ENCODE data around the gene IGF2BP2. TPM values are rescaled to one million over a fixed set of nuclear protein-coding genes. Genes with fewer than 3 reads are reported as not detected.

Gene IGF2BP2
- total and polyA plus RNA-seq, 2 of the 13 experiments (the other 11 are each of a cell fraction or from before 2014, with no cell fraction given): 6.5 to 46.0 TPM

- TF ChIP-seq NFAT5 (CRISPR knock-in tag; IDR thresholded peaks at IDR 0.05) (no peak), MYPOP (CRISPR knock-in tag; IDR thresholded peaks at IDR 0.05) (no peak), RFXAP (CRISPR knock-in tag; IDR thresholded peaks at IDR 0.05; ENCODE audit: borderline replicate concordance) (no peak), TMF1 (CRISPR knock-in tag; IDR thresholded peaks at IDR 0.05; ENCODE audit: low read depth) (no peak), KMT2B (CRISPR knock-in tag; IDR thresholded peaks at IDR 0.05) (no peak)
These were observed 42.2 kb upstream of the IGF2BP2 start (continued) for GRCh38 chr3:185866995-185867394.

- no peak overlapping the region for H3K27ac ChIP-seq (ENCODE audit: extremely low read length, insufficient read depth, low read length)
- no peak overlapping the region for H3K9ac ChIP-seq (ENCODE audit: insufficient read depth, low read depth, low read length)
- H2AFZ ChIP-seq (ENCODE audit: low read length): no peak overlapping the region
- H3K36me3 ChIP-seq (replicated peaks in 1 of 2; ENCODE audit: control insufficient read depth in 1 of 2, insufficient read depth in 2 of 2, low read length in 2 of 2): no peaks in the 10 kb centered on the region
- no peaks in the 10 kb centered on the region for H4K20me1 ChIP-seq (ENCODE audit: insufficient read depth, low read length)
- no TSS peak for BruUV-seq (replicated peaks)
- 91% methylated on average over 1 of the region's 1 CpG for WGBS (ENCODE audit: low lambda C conversion rate)
- H3K79me2 ChIP-seq (ENCODE audit: insufficient read depth, low read length): no peaks in the 10 kb centered on the region
- DNase-seq (ENCODE audit: low spot score) (no peak), ATAC-seq (no peak), FAIRE-seq (no peak)
- peaks cover 31% of the 10 kb centered on the region for H3K4me1 ChIP-seq (ENCODE audit: insufficient read depth, low read length)
- ChIA-PET CTCF (ENCODE audit: low intra/inter-chr PET ratio, low total read pairs) (no interaction called here), POLR2A (no interaction called here)
- H3K27me3 ChIP-seq (ENCODE audit: control insufficient read depth in 1 of 2, insufficient read depth in 2 of 2, low read length in 2 of 2): 0 out of 5 replicates have a peak, but pooled peaks cover 0 to 2% of the 10 kb centered on the region in 2 experiments
- TF ChIP-seq HOXA3 (CRISPR knock-in tag; IDR thresholded peaks at IDR 0.05) (no peak), GTF3A (CRISPR knock-in tag; conservative IDR thresholded peaks at IDR 0.05) (no peak), CBFB (CRISPR knock-in tag; IDR thresholded peaks at IDR 0.05) (no peak), ZFP90 (CRISPR knock-in tag; IDR thresholded peaks at IDR 0.05; ENCODE audit: borderline replicate concordance) (no peak), SAFB2 (CRISPR knock-in tag; IDR thresholded peaks at IDR 0.05; ENCODE audit: borderline replicate concordance, low read depth) (no peak), KDM5B (CRISPR knock-in tag; IDR thresholded peaks at IDR 0.05; ENCODE audit: borderline replicate concordance) (no peak), ZNF75D (CRISPR knock-in tag; IDR thresholded peaks at IDR 0.05; ENCODE audit: borderline replicate concordance) (no peak), ZNF749 (CRISPR knock-in tag; IDR thresholded peaks at IDR 0.05; ENCODE audit: borderline replicate concordance) (no peak)
- no peak overlapping the region for H3K4me3 ChIP-seq (replicated peaks in 1 of 3; ENCODE audit: insufficient read depth in 1 of 3, low read depth in 2 of 3, low read length in 3 of 3)
- in situ Hi-C loops (cut with HindIII; ENCODE audit: extremely low pct_ligation_motif_present, low pct_unique_long_range_greater_than_20kb) (no loop called here), intact Hi-C loops (cut with micrococcal nuclease; ENCODE audit: unreplicated experiment) (no loop called here)
- no peak overlapping the region for H3K4me2 ChIP-seq (ENCODE audit: low read depth, low read length)
- H3K9me3 ChIP-seq (ENCODE audit: low read length): no peaks in the 10 kb centered on the region
These were observed 41.7 kb upstream of the IGF2BP2 start for GRCh38 chr3:185866555-185866954.
